A673 (cell line): ENCODE measurements around the gene NFASC. TPM values are rescaled to one million over a fixed set of nuclear protein-coding genes. Genes with fewer than 3 reads are reported as not detected.

Source experiments
- BruUV-seq: library from RNA; stranded (reverse); fragments of 400-500 nt; replicated peaks from 2 replicates; lab custom pipeline; 2021; lab: Mats Ljungman, UMichigan
- CTCF ChIA-PET: fragments of 300-600 bp; sonication (Branson Sonifier 250); formaldehyde crosslinking; loops from one replicate; lab custom pipeline; 2022; ENCODE audit warnings: antibody characterized with exemption; lab: Charles Lee
- POLR2A ChIA-PET: fragments of 300-600 bp; sonication (Branson Sonifier 250); formaldehyde crosslinking; loops from one replicate; lab custom pipeline; 2022; ENCODE audit warnings: antibody characterized with exemption; ENCODE audit not compliant: low non-redundant PET; lab: Charles Lee
- DNase-seq: peaks from one replicate; pipeline ENCODE4 v3.0.0-alpha.2; 2015; ENCODE audit warnings: low spot score
- H3K27ac ChIP-seq: fragments of 200-600 bp; sonication (generic); 2 replicates; pipeline ENCODE4 v1.5.1; 2016; ENCODE audit warnings: mixed run types, low read depth, mild to moderate bottlenecking, mixed read lengths, antibody characterized with exemption, low read length; ENCODE audit not compliant: poor library complexity, severe bottlenecking
- H3K27me3 ChIP-seq: fragments of 200-600 bp; sonication (generic); replicated peaks from 2 replicates; pipeline ENCODE4 v1.6.1; 2017; ENCODE audit warnings: mixed run types, low read depth, mild to moderate bottlenecking, mixed read lengths, antibody characterized with exemption, low read length; ENCODE audit not compliant: insufficient read depth, poor library complexity
- H3K36me3 ChIP-seq: fragments of 200-600 bp; sonication (generic); 2 replicates; pipeline ENCODE4 v1.6.1; 2016; ENCODE audit warnings: mixed run types, mild to moderate bottlenecking, mixed read lengths, antibody characterized with exemption, low read length; ENCODE audit not compliant: insufficient read depth, poor library complexity, severe bottlenecking
- H3K4me1 ChIP-seq: fragments of 200-600 bp; sonication (generic); 2 replicates; pipeline ENCODE4 v1.6.1; 2017; ENCODE audit warnings: mixed run types, mild to moderate bottlenecking, mixed read lengths, antibody characterized with exemption, low read length; ENCODE audit not compliant: insufficient read depth, poor library complexity, severe bottlenecking
- H3K4me3 ChIP-seq: fragments of 200-600 bp; sonication (generic); 2 replicates; pipeline ENCODE4 v1.5.1; 2016; ENCODE audit warnings: low read depth, mixed run types, mild to moderate bottlenecking, mixed read lengths, low read length; ENCODE audit not compliant: poor library complexity, severe bottlenecking
- H3K9me3 ChIP-seq: fragments of 200-600 bp; sonication (generic); 2 replicates; pipeline ENCODE4 v1.6.1; 2016; ENCODE audit warnings: mixed run types, low read depth, mild to moderate bottlenecking, mixed read lengths, antibody characterized with exemption, low read length; ENCODE audit not compliant: poor library complexity, severe bottlenecking
- EZH2 ChIP-seq: fragments of 200-600 bp; sonication (generic); IDR thresholded peaks from 2 replicates; pipeline ENCODE4 v1.6.1; 2017; ENCODE audit warnings: borderline replicate concordance, low read depth, mild to moderate bottlenecking, mixed read lengths, antibody characterized with exemption, low read length; ENCODE audit not compliant: poor library complexity, severe bottlenecking
- intact Hi-C: fragments of 100-400 bp; cut with micrococcal nuclease; formaldehyde crosslinking; loops from one replicate; pipeline ENCODE4 v1.10.0; 2022; ENCODE audit not compliant: unreplicated experiment
- total RNA-seq: library from RNA; stranded (reverse); gene quantifications from 2 replicates; pipeline ENCODE4 v1.2.3, GENCODE V29; 2021
- TF ChIP-seq, protein P1 (sequence below): fragments of 300-800, 200-600 bp; sonication (generic); conservative IDR thresholded peaks from 2 replicates; pipeline ENCODE4 v1.5.1; 2017; ENCODE audit warnings: low read depth, mild to moderate bottlenecking, antibody characterized with exemption, low read length, moderate library complexity, mixed read lengths

NFASC gene
- total RNA-seq, 1 experiment from 2014 or later: 0.24 TPM

GRCh38 chr1:204950353-204951001 lies 79.8 kb downstream of the NFASC start:
- intact Hi-C loops: no loop called here
- Histone ChIP-seq H3K36me3 (no peaks in the 10 kb centered on the region), H3K4me1 (no peaks in the 10 kb centered on the region), H3K4me3 (no peak overlapping the region), H3K27ac (no peak overlapping the region), H3K27me3 (peaks cover 10% of the 10 kb centered on the region), H3K9me3 (no peaks in the 10 kb centered on the region)
- no TSS peak for BruUV-seq
- DNase-seq: no peak
- no peak for TF ChIP-seq EZH2
- TF ChIP-seq, protein P1, sequence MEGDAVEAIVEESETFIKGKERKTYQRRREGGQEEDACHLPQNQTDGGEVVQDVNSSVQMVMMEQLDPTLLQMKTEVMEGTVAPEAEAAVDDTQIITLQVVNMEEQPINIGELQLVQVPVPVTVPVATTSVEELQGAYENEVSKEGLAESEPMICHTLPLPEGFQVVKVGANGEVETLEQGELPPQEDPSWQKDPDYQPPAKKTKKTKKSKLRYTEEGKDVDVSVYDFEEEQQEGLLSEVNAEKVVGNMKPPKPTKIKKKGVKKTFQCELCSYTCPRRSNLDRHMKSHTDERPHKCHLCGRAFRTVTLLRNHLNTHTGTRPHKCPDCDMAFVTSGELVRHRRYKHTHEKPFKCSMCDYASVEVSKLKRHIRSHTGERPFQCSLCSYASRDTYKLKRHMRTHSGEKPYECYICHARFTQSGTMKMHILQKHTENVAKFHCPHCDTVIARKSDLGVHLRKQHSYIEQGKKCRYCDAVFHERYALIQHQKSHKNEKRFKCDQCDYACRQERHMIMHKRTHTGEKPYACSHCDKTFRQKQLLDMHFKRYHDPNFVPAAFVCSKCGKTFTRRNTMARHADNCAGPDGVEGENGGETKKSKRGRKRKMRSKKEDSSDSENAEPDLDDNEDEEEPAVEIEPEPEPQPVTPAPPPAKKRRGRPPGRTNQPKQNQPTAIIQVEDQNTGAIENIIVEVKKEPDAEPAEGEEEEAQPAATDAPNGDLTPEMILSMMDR: no peak
- CTCF ChIA-PET: no interaction called here
- POLR2A ChIA-PET: no interaction called here

DNA sequence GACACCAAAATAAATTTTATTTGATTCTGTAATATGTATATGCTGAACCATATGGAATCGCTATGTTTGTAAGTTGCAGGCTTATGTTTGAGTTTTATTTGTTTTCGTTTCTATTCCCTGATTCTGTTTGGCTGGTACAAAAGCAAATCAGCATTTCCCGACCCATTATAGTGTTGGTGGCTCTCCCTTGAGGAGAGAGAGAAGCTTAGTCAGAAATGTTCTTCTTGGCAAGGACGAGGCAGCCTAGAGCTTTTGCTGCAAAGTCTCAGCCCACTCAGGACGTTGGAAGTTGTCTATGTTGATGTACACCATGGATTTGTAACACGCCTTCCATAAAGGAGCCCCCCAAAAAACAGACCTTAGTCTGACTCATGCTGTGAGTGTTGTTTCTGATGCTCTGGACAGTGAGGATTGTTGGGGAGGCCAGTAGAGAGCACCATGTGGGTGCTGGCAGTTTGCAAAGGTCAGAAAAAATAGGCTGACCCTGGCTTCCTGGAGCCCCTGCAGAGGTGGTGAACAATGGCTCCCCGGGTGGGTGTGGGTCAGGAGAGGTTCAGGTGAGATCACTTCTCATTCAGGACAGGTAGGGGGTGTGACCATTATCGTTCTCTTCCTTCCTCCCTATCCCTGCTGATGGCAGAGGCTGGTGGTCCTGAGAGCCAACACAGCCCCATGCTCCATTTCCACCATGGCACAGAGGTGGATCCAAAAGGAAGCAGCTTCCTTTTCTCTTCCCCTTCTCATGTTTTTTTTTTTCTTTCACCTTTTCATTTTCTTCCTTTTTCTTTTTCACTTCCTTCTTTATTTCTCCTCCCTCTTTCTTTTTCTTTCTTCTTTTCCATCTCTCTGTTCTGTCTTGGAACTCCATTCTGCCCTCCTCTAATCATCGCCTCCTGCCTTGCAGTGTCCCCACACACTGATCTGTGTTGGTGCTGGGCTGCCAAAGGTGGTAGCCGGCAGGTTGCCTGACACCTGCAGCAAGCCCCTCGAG lies 88.0 kb downstream of the NFASC start:
- no peaks in the 10 kb centered on the region for H3K9me3 ChIP-seq
- H3K27ac ChIP-seq: no peak overlapping the region
- intact Hi-C loops: no loop called here
- DNase-seq: no peak
- no peak overlapping the region for H3K4me3 ChIP-seq
- H3K27me3 ChIP-seq: peaks cover 59% of the 10 kb centered on the region
- H3K36me3 ChIP-seq: no peaks in the 10 kb centered on the region
- no TSS peak for BruUV-seq
- no peak for TF ChIP-seq EZH2
- TF ChIP-seq, protein P1: no peak
- POLR2A ChIA-PET: no interaction called here
- H3K4me1 ChIP-seq: no peaks in the 10 kb centered on the region
- CTCF ChIA-PET: no interaction called here

- CTCF ChIA-PET: no interaction called here
Observed at GRCh38 chr1:204959374-204959773, 88.7 kb downstream of the NFASC start.

More at GRCh38 chr1:204959374-204959773, 88.7 kb downstream of the NFASC start:
- H3K36me3 ChIP-seq: no peaks in the 10 kb centered on the region
- POLR2A ChIA-PET: no interaction called here
- no peaks in the 10 kb centered on the region for H3K4me1 ChIP-seq
- intact Hi-C loops: no loop called here
- no peak for DNase-seq
- no peak overlapping the region for H3K4me3 ChIP-seq
- H3K9me3 ChIP-seq: no peaks in the 10 kb centered on the region
- no peak overlapping the region for H3K27ac ChIP-seq
- BruUV-seq: no TSS peak
- peaks cover 63% of the 10 kb centered on the region for H3K27me3 ChIP-seq
- TF ChIP-seq EZH2: no peak
- TF ChIP-seq, protein P1: no peak
